GM12878 (cell line): Measurements from ENCODE around the gene PACS2.

Experiments
- CTCF ChIP-seq, 3 experiments: IDR thresholded peaks in 2 of 3; conservative IDR thresholded peaks in 1 of 3; 2 replicates each; pipeline ENCODE4 v1.5.1; 2011; ENCODE audit warnings: low read depth in 3 of 3, low read length in 3 of 3, mild to moderate bottlenecking in 3 of 3, control low read depth in 2 of 3, moderate library complexity in 2 of 3, inconsistent platforms in 1 of 3, mixed read lengths in 1 of 3; ENCODE audit not compliant: control insufficient read depth in 2 of 3, insufficient read depth in 1 of 3; ENCODE audit errors: extremely low read depth in 1 of 3
- NFIC ChIP-seq: IDR thresholded peaks from 2 replicates; pipeline ENCODE4 v1.6.1; 2012; ENCODE audit warnings: low read depth, mild to moderate bottlenecking, inconsistent platforms, low read length, moderate library complexity
- NFYB ChIP-seq: IDR thresholded peaks from 2 replicates; pipeline ENCODE4 v1.6.1; 2011; ENCODE audit warnings: low read depth, mild to moderate bottlenecking, low read length, improper control_type of control experiment, moderate library complexity; ENCODE audit not compliant: insufficient read depth
- POLR2AphosphoS5 ChIP-seq: IDR thresholded peaks from 2 replicates; pipeline ENCODE4 v1.6.1; 2011; ENCODE audit warnings: mild to moderate bottlenecking, low read length, inconsistent platforms

- no peak for TF ChIP-seq CTCF (IDR thresholded peaks at IDR 0.05 in 2 of 3, conservative IDR thresholded peaks at IDR 0.05 in 1 of 3; ENCODE audit: control insufficient read depth in 2 of 3, extremely low read depth in 1 of 3, insufficient read depth in 1 of 3, low read depth in 3 of 3, low read length in 3 of 3)
- no peak for TF ChIP-seq NFIC
- no peak for TF ChIP-seq NFYB
- TF ChIP-seq POLR2AphosphoS5: no peak
These were observed 29.4 kb upstream of the PACS2 start for GRCh38 chr14:105285174-105285573.
